VCaP (cell line): Measurements from ENCODE around the gene CNNM2.
"Not testable (repeated sequence)": the region's sequence is repeated elsewhere in the genome, so short reads cannot be mapped to it uniquely, and the experiment has no call there.

Source experiments
- H3K27ac ChIP-seq: fragments of 450-650 bp; 2 replicates; pipeline ENCODE4 v1.5.1; 2017
- TF ChIP-seq, protein P1 (sequence below): fragments of 450-650 bp; conservative IDR thresholded peaks from 2 replicates; pipeline ENCODE4 v1.5.1; 2017; ENCODE audit warnings: mild to moderate bottlenecking, moderate library complexity

Gene CNNM2

DNA sequence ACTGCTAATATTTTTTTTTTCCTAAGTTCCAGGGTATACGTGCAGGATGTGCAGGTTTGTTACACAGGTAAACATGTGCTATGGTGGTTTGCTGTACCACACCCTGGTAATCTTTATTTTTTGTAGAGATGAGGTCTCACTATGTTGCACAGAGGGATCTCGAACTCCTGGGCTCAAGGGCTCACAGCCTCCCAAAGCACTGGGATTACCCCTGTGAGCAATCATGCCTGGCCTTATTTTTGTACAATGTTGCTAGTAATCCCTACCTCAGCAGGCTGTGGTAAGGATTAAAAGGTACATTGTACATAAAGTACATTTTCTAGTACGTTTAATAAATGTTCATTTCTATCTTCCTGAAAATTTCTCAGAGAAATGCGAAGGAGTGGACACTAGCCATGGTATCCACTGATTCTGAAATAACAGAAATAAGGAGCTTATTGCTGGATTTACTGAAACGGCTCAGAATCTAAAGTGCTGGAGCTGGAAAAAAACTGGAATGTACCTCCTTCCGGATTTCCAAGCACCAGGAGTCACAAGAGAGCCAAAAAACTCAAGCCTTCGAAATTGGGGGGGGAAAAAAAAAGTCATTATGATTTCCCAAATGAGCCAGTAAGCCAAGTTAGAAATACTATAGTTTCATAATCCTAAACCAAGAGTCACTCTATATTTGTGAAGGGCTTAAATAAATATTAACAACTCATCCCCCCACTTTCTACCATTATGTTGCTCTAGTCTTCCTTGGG is 205.4 kb downstream of the CNNM2 start:
- no peak overlapping the region for H3K27ac ChIP-seq
- TF ChIP-seq, protein P1, sequence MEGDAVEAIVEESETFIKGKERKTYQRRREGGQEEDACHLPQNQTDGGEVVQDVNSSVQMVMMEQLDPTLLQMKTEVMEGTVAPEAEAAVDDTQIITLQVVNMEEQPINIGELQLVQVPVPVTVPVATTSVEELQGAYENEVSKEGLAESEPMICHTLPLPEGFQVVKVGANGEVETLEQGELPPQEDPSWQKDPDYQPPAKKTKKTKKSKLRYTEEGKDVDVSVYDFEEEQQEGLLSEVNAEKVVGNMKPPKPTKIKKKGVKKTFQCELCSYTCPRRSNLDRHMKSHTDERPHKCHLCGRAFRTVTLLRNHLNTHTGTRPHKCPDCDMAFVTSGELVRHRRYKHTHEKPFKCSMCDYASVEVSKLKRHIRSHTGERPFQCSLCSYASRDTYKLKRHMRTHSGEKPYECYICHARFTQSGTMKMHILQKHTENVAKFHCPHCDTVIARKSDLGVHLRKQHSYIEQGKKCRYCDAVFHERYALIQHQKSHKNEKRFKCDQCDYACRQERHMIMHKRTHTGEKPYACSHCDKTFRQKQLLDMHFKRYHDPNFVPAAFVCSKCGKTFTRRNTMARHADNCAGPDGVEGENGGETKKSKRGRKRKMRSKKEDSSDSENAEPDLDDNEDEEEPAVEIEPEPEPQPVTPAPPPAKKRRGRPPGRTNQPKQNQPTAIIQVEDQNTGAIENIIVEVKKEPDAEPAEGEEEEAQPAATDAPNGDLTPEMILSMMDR = no peak

DNA sequence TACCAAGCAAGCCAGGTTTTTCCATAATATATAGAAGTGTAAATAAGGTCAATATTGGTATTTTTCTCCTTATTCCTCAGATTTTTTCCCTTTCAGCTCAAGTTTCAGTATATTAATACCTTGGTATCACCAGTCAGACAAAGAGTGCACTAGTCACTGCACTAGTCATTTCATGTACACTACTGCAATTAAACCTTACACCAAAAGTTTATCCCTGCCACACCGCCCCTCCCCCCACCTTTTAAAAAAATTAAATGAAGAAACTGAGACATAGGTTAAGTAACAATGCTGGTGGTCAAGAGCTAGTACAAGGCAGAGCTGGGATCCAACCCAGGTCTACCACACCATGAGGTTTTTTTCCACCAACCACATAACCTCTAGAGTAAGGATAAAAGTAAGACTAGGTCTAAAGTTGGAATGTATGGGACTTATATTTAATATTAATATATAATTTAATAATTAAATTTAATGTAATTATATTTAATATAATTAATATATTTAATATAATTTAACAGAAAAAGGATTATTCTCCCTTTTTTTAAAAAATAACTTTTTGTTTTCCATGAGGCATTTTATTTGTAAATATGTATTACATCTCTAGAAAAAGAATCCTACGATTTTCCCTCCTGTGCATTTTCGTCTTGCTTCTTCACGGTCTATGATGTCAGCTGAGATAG is 206.5 kb downstream of the CNNM2 start:
- TF ChIP-seq, protein P1 = no peak
- no peak overlapping the region for H3K27ac ChIP-seq

DNA sequence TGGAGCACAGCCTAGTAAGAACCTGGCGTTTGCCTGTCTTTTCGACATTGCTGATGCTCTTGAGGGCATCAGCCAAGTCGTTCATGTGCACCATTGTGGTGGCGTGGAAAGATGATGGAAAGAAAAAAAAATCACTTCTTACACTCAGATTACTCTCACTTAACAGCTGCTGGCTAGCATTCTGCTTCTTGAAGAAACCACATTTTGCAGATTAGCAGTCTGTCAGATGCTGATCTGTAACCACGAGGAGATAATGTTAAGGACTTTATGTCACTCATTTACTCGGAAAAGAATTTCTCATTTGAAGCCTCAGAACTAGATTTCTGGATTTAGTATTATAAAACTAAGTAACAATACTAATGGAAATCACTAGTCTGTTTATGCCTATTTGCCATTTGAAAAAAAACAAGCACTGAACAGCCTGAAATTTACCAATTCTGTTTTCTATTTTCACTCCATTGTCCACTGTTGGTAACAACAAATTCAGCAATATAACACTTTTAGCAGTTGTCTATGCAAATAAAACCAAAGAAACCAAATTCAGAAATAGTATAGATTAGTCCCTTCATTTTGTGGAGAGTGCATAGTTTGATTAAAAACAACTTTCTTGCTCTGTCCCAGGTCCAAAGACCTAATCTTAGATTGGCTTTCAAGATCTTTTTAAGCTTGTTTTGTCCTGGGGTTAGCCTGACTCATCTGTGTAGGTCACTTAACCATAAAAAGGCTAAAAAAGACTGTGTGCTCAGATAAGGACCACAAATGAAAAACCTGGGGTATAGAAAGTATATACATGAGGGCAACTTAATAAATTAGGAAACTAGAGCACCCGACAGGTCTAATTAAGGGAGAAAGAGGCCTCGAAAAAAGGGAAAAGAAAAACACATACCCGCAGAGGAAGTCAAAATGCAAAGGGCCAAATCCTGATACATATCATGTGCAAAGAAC is 207.5 kb downstream of the CNNM2 start:
- TF ChIP-seq, protein P1 = no peak
- H3K27ac ChIP-seq = no peak overlapping the region

DNA sequence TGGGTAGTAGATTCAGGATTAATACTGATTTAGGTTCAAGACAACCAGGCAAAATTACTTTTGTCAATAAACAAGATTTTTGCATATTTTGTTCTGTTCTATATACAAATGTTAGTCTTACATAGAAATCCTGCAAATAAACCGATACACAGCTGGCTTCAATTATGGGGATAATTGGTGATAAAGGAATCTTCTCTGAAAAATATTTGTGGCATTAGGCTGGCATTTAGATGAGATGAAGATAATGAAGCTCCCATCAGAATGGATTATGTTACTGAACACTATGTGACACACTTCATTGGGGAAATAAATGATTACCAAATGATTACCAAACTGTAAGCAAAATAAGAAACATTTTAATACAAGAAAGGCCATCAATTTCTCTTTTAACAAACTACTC is 209.1 kb downstream of the CNNM2 start:
- H3K27ac ChIP-seq = no peak overlapping the region
- TF ChIP-seq, protein P1 = no peak

DNA sequence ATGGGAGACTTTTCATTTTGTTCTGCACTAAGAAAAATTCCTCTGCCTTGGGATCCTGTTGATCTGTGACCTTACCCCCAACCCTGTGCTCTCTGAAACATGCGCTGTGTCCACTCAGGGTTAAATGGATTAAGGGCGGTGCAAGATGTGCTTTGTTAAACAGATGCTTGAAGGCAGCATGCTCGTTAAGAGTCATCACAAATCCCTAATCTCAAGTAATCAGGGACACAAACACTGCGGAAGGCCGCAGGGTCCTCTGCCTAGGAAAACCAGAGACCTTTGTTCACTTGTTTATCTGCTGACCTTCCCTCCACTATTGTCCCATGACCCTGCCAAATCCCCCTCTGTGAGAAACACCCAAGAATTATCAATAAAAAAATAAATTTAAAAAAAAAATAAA is 212.1 kb downstream of the CNNM2 start:
- not testable (repeated sequence) for H3K27ac ChIP-seq

DNA sequence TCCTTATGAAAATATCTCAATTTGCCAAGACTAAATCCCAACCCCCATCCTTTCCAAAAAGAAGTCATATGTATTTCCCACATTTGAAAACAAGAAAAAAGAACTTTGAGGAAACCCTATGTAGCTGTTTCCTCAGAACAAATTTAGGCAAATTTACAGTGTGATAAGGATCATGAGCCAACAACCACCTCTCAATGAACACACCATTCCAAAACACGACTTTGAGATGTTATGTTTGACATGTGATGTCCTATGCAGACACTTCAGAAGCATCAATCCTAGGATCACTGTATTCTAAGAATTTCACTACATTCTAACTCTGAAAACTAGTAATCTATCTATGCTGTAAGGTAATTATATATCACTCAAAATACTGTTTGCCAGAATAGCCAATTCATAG is 212.8 kb downstream of the CNNM2 start:
- TF ChIP-seq, protein P1 = no peak
- no peak overlapping the region for H3K27ac ChIP-seq

DNA sequence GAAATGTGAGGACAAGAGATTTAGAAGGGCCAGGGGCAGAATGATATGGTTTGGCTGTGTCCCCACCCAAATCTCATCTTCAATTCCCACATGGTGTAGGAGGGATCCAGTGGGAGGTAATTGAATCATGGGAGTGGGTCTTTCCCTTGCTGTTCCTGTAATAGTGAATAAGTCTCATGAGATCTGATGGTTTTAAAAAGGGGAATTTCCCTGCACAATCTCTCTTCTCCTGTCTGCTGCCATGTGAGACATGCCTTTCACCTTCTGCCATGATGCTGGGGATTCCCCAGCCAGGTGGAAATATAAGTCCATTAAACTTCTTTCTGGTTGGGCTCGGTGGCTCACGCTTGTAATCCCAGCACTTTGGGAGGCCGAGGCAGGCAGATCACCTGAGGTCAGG is 217.1 kb downstream of the CNNM2 start:
- not testable (repeated sequence) for H3K27ac ChIP-seq

DNA sequence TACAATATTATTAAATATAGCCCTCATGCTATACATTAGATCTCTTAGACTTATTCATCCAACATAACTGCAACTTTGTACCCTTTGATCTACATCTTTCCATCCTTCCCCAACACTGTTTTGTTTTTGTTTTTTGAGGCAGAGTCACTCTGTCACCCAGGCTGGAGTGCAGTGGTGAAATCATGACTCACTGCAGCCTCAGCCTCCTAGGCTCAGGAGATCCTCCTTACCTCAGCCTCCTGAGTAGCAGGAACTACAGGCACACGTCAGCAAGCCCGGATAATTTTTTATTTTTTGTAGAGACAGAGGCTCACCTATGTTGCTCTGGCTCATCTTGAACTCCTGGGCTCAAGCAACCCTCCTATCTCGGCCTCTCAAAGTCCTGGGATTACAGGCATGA is 221.7 kb downstream of the CNNM2 start:
- TF ChIP-seq, protein P1 = no peak
- no peak overlapping the region for H3K27ac ChIP-seq
